ENCODE data around the gene IPO4. TPM values are rescaled to one million over a fixed set of nuclear protein-coding genes. Genes with fewer than 3 reads are reported as not detected.
"Not testable (repeated sequence)": the region's sequence is repeated elsewhere in the genome, so short reads cannot be mapped to it uniquely, and the experiment has no call there.

The IPO4 gene
- total and polyA plus RNA-seq, 10 of the 15 experiments (the other 5 are each of a cell fraction or from before 2014, with no cell fraction given): 7.8 to 139 (median 37.6) TPM

- FAIRE-seq (no peak), ATAC-seq (no peak)
- in situ Hi-C loops (cut with MboI): no loop called here
Measured at GRCh38 chr14:24219080-24219479, 30.5 kb upstream of the IPO4 start.

GRCh38 chr14:24216876-24217275 is 28.3 kb upstream of the IPO4 start:
- FAIRE-seq; H3K4me2 ChIP-seq (ENCODE audit: control insufficient read depth, insufficient read depth); ATAC-seq; H3K9me3 ChIP-seq (replicated peaks; ENCODE audit: control insufficient read depth, insufficient read depth, low read length); H2AFZ ChIP-seq (ENCODE audit: control insufficient read depth, low read depth, low read length); DNase-seq (ENCODE audit: low read depth, low spot score); H3K9ac ChIP-seq (ENCODE audit: control insufficient read depth, insufficient read depth, low read length); H3K27me3 ChIP-seq (replicated peaks in 1 of 2; ENCODE audit: control insufficient read depth in 2 of 2, insufficient read depth in 2 of 2, low read length in 1 of 2); in situ Hi-C loops (cut with MboI); BruUV-seq (replicated peaks); H3K4me3 ChIP-seq; H3K27ac ChIP-seq (ENCODE audit: control insufficient read depth, insufficient read depth); H4K20me1 ChIP-seq (ENCODE audit: control insufficient read depth, insufficient read depth): not testable (repeated sequence)
- 57% methylated on average over 1 of the region's 1 CpG for WGBS (ENCODE audit: insufficient coverage, insufficient replicate concordance, low lambda C conversion rate, missing lambda C conversion rate)
- SMC1A ChIA-PET (ENCODE audit: uncharacterized antibody, unreplicated experiment): interaction anchor here (0.8 to 1.8 kb wide), 4 partner anchors 18 to 108 kb away, joined by 3 to 11 read pairs (median 4); partner anchors contain the start of genes CIDEB and TINF2
- intact Hi-C loops (cut with micrococcal nuclease; ENCODE audit: unreplicated experiment): loop anchor here (1.0 to 10.0 kb wide), 4 partner anchors 25 to 202 kb away; partner anchors contain the start of genes RABGGTA and TINF2
- Histone ChIP-seq H3K36me3 (ENCODE audit: control insufficient read depth in 2 of 2, insufficient read depth in 2 of 2, low read length in 1 of 2) (peaks cover 2 to 12% of the 10 kb centered on the region in 2 experiments), H3K4me1 (ENCODE audit: control insufficient read depth, insufficient read depth, low read length) (peaks cover 13% of the 10 kb centered on the region), H3K79me2 (ENCODE audit: control insufficient read depth, insufficient read depth, low read length) (peaks cover 14% of the 10 kb centered on the region)
- CTCF ChIA-PET: interaction anchor here (2.9 to 6.3 kb wide), 4 partner anchors 25 to 91 kb away, joined by 18 to 54 read pairs (median 38); partner anchors contain the start of genes CIDEB, RABGGTA and TINF2
- RAD21 ChIA-PET (ENCODE audit: unreplicated experiment): interaction anchor here (2.0 to 2.9 kb wide), 2 partner anchors 75 to 91 kb away, joined by 5 to 23 read pairs; partner anchors contain the start of genes CIDEB and EMC9
- POLR2A ChIA-PET: interaction anchor here (2.1 kb wide), 1 partner anchor 22 kb away, joined by 10 read pairs; the partner anchor contains the start of gene TM9SF1

More at GRCh38 chr14:24219080-24219479, 30.5 kb upstream of the IPO4 start:
- TF ChIP-seq STAT1 (conservative IDR thresholded peaks at IDR 0.05) (no peak), HDAC2 (IDR thresholded peaks at IDR 0.05) (no peak), NR2C2 (IDR thresholded peaks at IDR 0.05; ENCODE audit: borderline replicate concordance, control insufficient read depth, insufficient read length, low read depth) (no peak)
- peaks cover 2 to 8% of the 10 kb centered on the region in 2 experiments; a peak in 3 of 4 replicates for H3K36me3 ChIP-seq (ENCODE audit: control insufficient read depth in 2 of 2, insufficient read depth in 2 of 2, low read length in 1 of 2)
- DNase-seq (ENCODE audit: low read depth, low spot score): no peak
- BruUV-seq (replicated peaks): no TSS peak
- WGBS (ENCODE audit: insufficient coverage, insufficient replicate concordance, low lambda C conversion rate, missing lambda C conversion rate): 100% methylated on average over 2 of the region's 4 CpGs
- POLR2A ChIA-PET: interaction anchor here (1.1 kb wide), 1 partner anchor 20 kb away, joined by 11 read pairs; no protein-coding TSS in a partner anchor
- H3K4me2 ChIP-seq (ENCODE audit: control insufficient read depth, insufficient read depth): no peak overlapping the region
- H3K4me1 ChIP-seq (ENCODE audit: control insufficient read depth, insufficient read depth, low read length): peaks cover 7% of the 10 kb centered on the region
- H3K9ac ChIP-seq (ENCODE audit: control insufficient read depth, insufficient read depth, low read length): no peak overlapping the region
- no peak overlapping the region for H3K4me3 ChIP-seq
- SMC1A ChIA-PET (ENCODE audit: uncharacterized antibody, unreplicated experiment): interaction anchor here (0.9 to 2.0 kb wide), 2 partner anchors 13 to 15 kb away, joined by 4 to 12 read pairs; partner anchors contain the start of genes GMPR2 and NEDD8
- H3K27me3 ChIP-seq (replicated peaks in 1 of 2; ENCODE audit: control insufficient read depth in 2 of 2, insufficient read depth in 2 of 2, low read length in 1 of 2): no peaks in the 10 kb centered on the region
- RAD21 ChIA-PET (ENCODE audit: unreplicated experiment): interaction anchor here (0.7 kb wide), 1 partner anchor 81 kb away, joined by 3 read pairs; no protein-coding TSS in a partner anchor
- H2AFZ ChIP-seq (ENCODE audit: control insufficient read depth, low read depth, low read length): no peak overlapping the region
- H3K79me2 ChIP-seq (ENCODE audit: control insufficient read depth, insufficient read depth, low read length): peaks cover 8% of the 10 kb centered on the region
- no peak overlapping the region for H3K27ac ChIP-seq (ENCODE audit: control insufficient read depth, insufficient read depth)
- intact Hi-C loops (cut with micrococcal nuclease; ENCODE audit: unreplicated experiment): loop anchor here (10.0 kb wide), 1 partner anchor 204 kb away; no protein-coding TSS in a partner anchor
- CTCF ChIA-PET: interaction anchor here (1.5 to 3.4 kb wide), 4 partner anchors 9 to 89 kb away, joined by 5 to 24 read pairs (median 9); partner anchors contain the start of genes CIDEB and TINF2
- H4K20me1 ChIP-seq (ENCODE audit: control insufficient read depth, insufficient read depth): no peaks in the 10 kb centered on the region
- no peaks in the 10 kb centered on the region for H3K9me3 ChIP-seq (replicated peaks; ENCODE audit: control insufficient read depth, insufficient read depth, low read length)

All from GM12878 (cell line).